ENCODE results near the gene YIPF1. TPM values are rescaled to one million over a fixed set of nuclear protein-coding genes. Genes with fewer than 3 reads are reported as not detected.

The YIPF1 gene
- total RNA-seq, 1 donor from 2014 or later, result 41.2 TPM

GRCh38 chr1:53810497-53810896 is 79.1 kb downstream of the YIPF1 start:
- H3K9me3 ChIP-seq (ENCODE audit: low read depth), result no peaks in the 10 kb centered on the region
- no peak overlapping the region for H3K4me2 ChIP-seq
- no peak overlapping the region for H3K27ac ChIP-seq
- no peaks in the 10 kb centered on the region for H3K27me3 Mint-ChIP-seq (ENCODE audit: insufficient read depth, low read depth)
- peaks cover 28% of the 10 kb centered on the region for H3K79me2 ChIP-seq (ENCODE audit: low read depth)
- peaks cover 5% of the 10 kb centered on the region for H3K9me3 Mint-ChIP-seq
- H2AFZ ChIP-seq (replicated peaks), result no peak overlapping the region
- H3K4me3 Mint-ChIP-seq, result no peak overlapping the region
- H3K4me1 Mint-ChIP-seq, result no peaks in the 10 kb centered on the region
- peaks cover 21% of the 10 kb centered on the region for H3K36me3 ChIP-seq
- no peak overlapping the region for H3K4me3 ChIP-seq
- no peaks in the 10 kb centered on the region for H3F3A ChIP-seq (ENCODE audit: low read depth)
- H4K20me1 ChIP-seq (ENCODE audit: low read depth), result no peaks in the 10 kb centered on the region
- no peaks in the 10 kb centered on the region for H3K4me1 ChIP-seq
- no peak for DNase-seq (ENCODE audit: low spot score)
- H3K27ac Mint-ChIP-seq, result no peak overlapping the region
- H3K27me3 ChIP-seq, result no peaks in the 10 kb centered on the region
- H3K9ac ChIP-seq, result no peak overlapping the region
- H3K36me3 Mint-ChIP-seq, result peaks cover 54% of the 10 kb centered on the region
- TF ChIP-seq, protein P1, sequence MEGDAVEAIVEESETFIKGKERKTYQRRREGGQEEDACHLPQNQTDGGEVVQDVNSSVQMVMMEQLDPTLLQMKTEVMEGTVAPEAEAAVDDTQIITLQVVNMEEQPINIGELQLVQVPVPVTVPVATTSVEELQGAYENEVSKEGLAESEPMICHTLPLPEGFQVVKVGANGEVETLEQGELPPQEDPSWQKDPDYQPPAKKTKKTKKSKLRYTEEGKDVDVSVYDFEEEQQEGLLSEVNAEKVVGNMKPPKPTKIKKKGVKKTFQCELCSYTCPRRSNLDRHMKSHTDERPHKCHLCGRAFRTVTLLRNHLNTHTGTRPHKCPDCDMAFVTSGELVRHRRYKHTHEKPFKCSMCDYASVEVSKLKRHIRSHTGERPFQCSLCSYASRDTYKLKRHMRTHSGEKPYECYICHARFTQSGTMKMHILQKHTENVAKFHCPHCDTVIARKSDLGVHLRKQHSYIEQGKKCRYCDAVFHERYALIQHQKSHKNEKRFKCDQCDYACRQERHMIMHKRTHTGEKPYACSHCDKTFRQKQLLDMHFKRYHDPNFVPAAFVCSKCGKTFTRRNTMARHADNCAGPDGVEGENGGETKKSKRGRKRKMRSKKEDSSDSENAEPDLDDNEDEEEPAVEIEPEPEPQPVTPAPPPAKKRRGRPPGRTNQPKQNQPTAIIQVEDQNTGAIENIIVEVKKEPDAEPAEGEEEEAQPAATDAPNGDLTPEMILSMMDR (IDR thresholded peaks at IDR 0.05), result no peak
- TF ChIP-seq EZH2 (IDR thresholded peaks at IDR 0.05), result no peak
- TF ChIP-seq EZH2phosphoT487 (IDR thresholded peaks at IDR 0.05), result no peak

GRCh38 chr1:53810007-53810406 is 79.6 kb downstream of the YIPF1 start:
- Histone ChIP-seq H3K36me3 (peaks cover 19% of the 10 kb centered on the region), H3K4me2 (no peak overlapping the region), H3K4me1 (no peaks in the 10 kb centered on the region), H3K79me2 (ENCODE audit: low read depth) (peaks cover 25% of the 10 kb centered on the region), H3K27me3 (no peaks in the 10 kb centered on the region), H3F3A (ENCODE audit: low read depth) (no peaks in the 10 kb centered on the region), H3K9me3 (ENCODE audit: low read depth) (no peaks in the 10 kb centered on the region), H3K9ac (no peak overlapping the region), H3K27ac (no peak overlapping the region), H3K4me3 (no peak overlapping the region), H4K20me1 (ENCODE audit: low read depth) (no peaks in the 10 kb centered on the region), H2AFZ (replicated peaks) (no peak overlapping the region)
- no peak overlapping the region for H3K27ac Mint-ChIP-seq
- H3K4me3 Mint-ChIP-seq, result no peak overlapping the region
- H3K4me1 Mint-ChIP-seq, result no peaks in the 10 kb centered on the region
- TF ChIP-seq EZH2 (IDR thresholded peaks at IDR 0.05) (no peak), EZH2phosphoT487 (IDR thresholded peaks at IDR 0.05) (no peak)
- TF ChIP-seq, protein P1 (IDR thresholded peaks at IDR 0.05), result no peak
- H3K27me3 Mint-ChIP-seq (ENCODE audit: insufficient read depth, low read depth), result no peaks in the 10 kb centered on the region
- DNase-seq (ENCODE audit: low spot score), result no peak
- peaks cover 49% of the 10 kb centered on the region for H3K36me3 Mint-ChIP-seq
- peaks cover 5% of the 10 kb centered on the region for H3K9me3 Mint-ChIP-seq

GRCh38 chr1:53807916-53808315 is 81.7 kb downstream of the YIPF1 start:
- H3K36me3 ChIP-seq, result peaks cover 15% of the 10 kb centered on the region

More at GRCh38 chr1:53807916-53808315, 81.7 kb downstream of the YIPF1 start:
- Histone ChIP-seq H3K27me3 (no peaks in the 10 kb centered on the region), H3K4me2 (no peak overlapping the region), H3K79me2 (ENCODE audit: low read depth) (peaks cover 9% of the 10 kb centered on the region), H3K4me1 (no peaks in the 10 kb centered on the region), H2AFZ (replicated peaks) (no peak overlapping the region), H3K27ac (no peak overlapping the region), H3K9me3 (ENCODE audit: low read depth) (no peaks in the 10 kb centered on the region), H3K4me3 (no peak overlapping the region), H4K20me1 (ENCODE audit: low read depth) (no peaks in the 10 kb centered on the region), H3F3A (ENCODE audit: low read depth) (no peaks in the 10 kb centered on the region), H3K9ac (no peak overlapping the region)
- no peak for TF ChIP-seq EZH2phosphoT487 (IDR thresholded peaks at IDR 0.05)
- TF ChIP-seq, protein P1 (IDR thresholded peaks at IDR 0.05), result no peak
- TF ChIP-seq EZH2 (IDR thresholded peaks at IDR 0.05), result no peak
- DNase-seq (ENCODE audit: low spot score), result no peak
- H3K27me3 Mint-ChIP-seq (ENCODE audit: insufficient read depth, low read depth), result no peaks in the 10 kb centered on the region
- no peak overlapping the region for H3K4me3 Mint-ChIP-seq
- H3K4me1 Mint-ChIP-seq, result no peaks in the 10 kb centered on the region
- no peaks in the 10 kb centered on the region for H3K9me3 Mint-ChIP-seq
- peaks cover 38% of the 10 kb centered on the region for H3K36me3 Mint-ChIP-seq
- H3K27ac Mint-ChIP-seq, result no peak overlapping the region
